Hepatocyte (in vitro differentiated cells): ENCODE results near the gene TTC38. TPM values are rescaled to one million over a fixed set of nuclear protein-coding genes. Genes with fewer than 3 reads are reported as not detected.

ENCODE experiments used
- DNase-seq: peaks from one replicate; pipeline ENCODE4 v3.0.0-alpha.2; 2016; ENCODE audit warnings: low spot score
- H2AFZ ChIP-seq: fragments of 200-600 bp; sonication (generic); 2 replicates; pipeline ENCODE4 v1.6.0; 2016; ENCODE audit warnings: antibody characterized with exemption, mild to moderate bottlenecking
- H3K27ac ChIP-seq: fragments of 200-600 bp; sonication (generic); 2 replicates; pipeline ENCODE4 v1.5.1; 2016; ENCODE audit warnings: mild to moderate bottlenecking
- H3K27me3 ChIP-seq: fragments of 200-600 bp; sonication (generic); 2 replicates; pipeline ENCODE4 v1.6.1; 2016
- H3K36me3 ChIP-seq: fragments of 200-600 bp; sonication (generic); replicated peaks from 2 replicates; pipeline ENCODE4 v1.5.1; 2016; ENCODE audit warnings: low read depth; ENCODE audit not compliant: insufficient read depth
- H3K4me1 ChIP-seq: fragments of 200-600 bp; sonication (generic); 2 replicates; pipeline ENCODE4 v1.5.1; 2016; ENCODE audit warnings: mild to moderate bottlenecking, moderate library complexity; ENCODE audit not compliant: insufficient read depth
- H3K4me2 ChIP-seq: fragments of 200-600 bp; sonication (generic); 2 replicates; pipeline ENCODE4 v1.6.0; 2016
- H3K4me3 ChIP-seq: fragments of 200-600 bp; sonication (generic); 2 replicates; pipeline ENCODE4 v1.5.1; 2016; ENCODE audit warnings: mild to moderate bottlenecking
- H3K79me2 ChIP-seq: fragments of 200-600 bp; sonication (generic); 2 replicates; pipeline ENCODE4 v1.6.0; 2017; ENCODE audit warnings: mild to moderate bottlenecking
- H3K9me2 ChIP-seq: fragments of 200-600 bp; sonication (generic); replicated peaks from 2 replicates; pipeline ENCODE4 v1.6.0; 2017; ENCODE audit warnings: mild to moderate bottlenecking; ENCODE audit not compliant: insufficient read depth
- H3K9me3 ChIP-seq: fragments of 200-600 bp; sonication (generic); 2 replicates; pipeline ENCODE4 v1.5.1; 2016; ENCODE audit warnings: low read depth, mild to moderate bottlenecking
- H4K20me1 ChIP-seq: fragments of 200-600 bp; sonication (generic); 2 replicates; pipeline ENCODE4 v1.6.0; 2016; ENCODE audit warnings: mild to moderate bottlenecking; ENCODE audit not compliant: insufficient read depth, poor library complexity, severe bottlenecking
- CTCF ChIP-seq: fragments of 200-600 bp; sonication (generic); IDR thresholded peaks from 2 replicates; pipeline ENCODE4 v1.5.1; 2016; ENCODE audit warnings: antibody characterized with exemption, mild to moderate bottlenecking; ENCODE audit not compliant: poor library complexity
- EZH2 ChIP-seq: fragments of 200-600 bp; sonication (generic); IDR thresholded peaks from 2 replicates; pipeline ENCODE4 v1.6.1; 2016; ENCODE audit warnings: antibody characterized with exemption, mild to moderate bottlenecking, borderline replicate concordance
- EZH2phosphoT487 ChIP-seq: fragments of 200-600 bp; sonication (generic); IDR thresholded peaks from one replicate; pipeline ENCODE4 v1.6.1; 2018; ENCODE audit warnings: antibody characterized with exemption, mild to moderate bottlenecking, low read depth, moderate library complexity; ENCODE audit not compliant: unreplicated experiment, severe bottlenecking
- WGBS: methylation state at CpG from one replicate; pipeline ENCODE4 v1.1.6; 2016; ENCODE audit warnings: low lambda C conversion rate; ENCODE audit errors: missing lambda C conversion rate; 5-methylcytosine and 5-hydroxymethylcytosine counted together
- polyA plus RNA-seq: library from polyadenylated mRNA; unstranded; fragments of >200 nt; fragmentation: Nextera tagmentation; extraction: Ambion mirVana; gene quantifications from 2 replicates; pipeline ENCODE4 v1.2.1, GENCODE V29; 2016
- total RNA-seq: library from RNA; depleted of rRNA; stranded (reverse); fragments of >200 nt; gene quantifications from 2 replicates; pipeline ENCODE4 v1.2.3, GENCODE V29; 2014

The TTC38 gene
- total and polyA plus RNA-seq, 2 experiments from 2014 or later: 48.3 to 85.8 TPM

- H3K4me3 ChIP-seq: peak within 1 kb of the TSS; percentile 51
- H3K9me2 ChIP-seq: no peaks in the 10 kb centered on the region
- H3K9me3 ChIP-seq: no peaks in the 10 kb centered on the region
- H3K27ac ChIP-seq: peak within 1 kb of the TSS; percentile 99
- H3K4me1 ChIP-seq: peaks cover 8% of the 10 kb centered on the region
- no peaks in the 10 kb centered on the region for H3K36me3 ChIP-seq
- peaks cover 6% of the 10 kb centered on the region for H4K20me1 ChIP-seq
- peak; percentile 93 for DNase-seq
- H3K27me3 ChIP-seq: no peaks in the 10 kb centered on the region
- peak within 1 kb of the TSS; percentile 86 for H3K4me2 ChIP-seq
- TF ChIP-seq EZH2: no peak
- peak within 1 kb of the TSS; percentile 92 for H2AFZ ChIP-seq
- WGBS: under 1% methylated on average over 77 of the region's 93 CpGs
- peaks cover 46% of the 10 kb centered on the region for H3K79me2 ChIP-seq
These were observed 67.7 kb downstream of the TTC38 start, which contains the start of gene TRMU for GRCh38 chr22:46335201-46336118. Gene TRMU (plus strand): TSS chr22:46335714. CDS start chr22:46335765, 51 bp downstream.

GRCh38 chr22:46336119-46337078, 68.6 kb downstream of the TTC38 start:
- 12% methylated on average over 42 of the region's 42 CpGs for WGBS
- peak overlapping the region; percentile 92 for H2AFZ ChIP-seq
- peak overlapping the region; percentile 99 for H3K27ac ChIP-seq

GRCh38 chr22:46337870-46338269, 70.1 kb downstream of the TTC38 start:
- H3K27ac ChIP-seq: no peak overlapping the region
- H3K9me2 ChIP-seq: no peaks in the 10 kb centered on the region
- H3K9me3 ChIP-seq: no peaks in the 10 kb centered on the region
- no peak overlapping the region for H3K4me2 ChIP-seq
- H3K27me3 ChIP-seq: no peaks in the 10 kb centered on the region
- no peak for DNase-seq
- no peak overlapping the region for H2AFZ ChIP-seq
- WGBS: 90% methylated on average over 9 of the region's 9 CpGs
- peaks cover 8% of the 10 kb centered on the region for H3K4me1 ChIP-seq
- no peaks in the 10 kb centered on the region for H3K36me3 ChIP-seq
- no peak overlapping the region for H3K4me3 ChIP-seq
- H4K20me1 ChIP-seq: peaks cover 6% of the 10 kb centered on the region
- TF ChIP-seq EZH2phosphoT487: no peak
- TF ChIP-seq EZH2: no peak
- no peak for TF ChIP-seq CTCF
- peaks cover 46% of the 10 kb centered on the region for H3K79me2 ChIP-seq

More at GRCh38 chr22:46336119-46337078, 68.6 kb downstream of the TTC38 start:
- TF ChIP-seq EZH2 (no peak), EZH2phosphoT487 (no peak), CTCF (no peak)
- Histone ChIP-seq H4K20me1 (peaks cover 6% of the 10 kb centered on the region), H3K9me3 (no peaks in the 10 kb centered on the region), H3K27me3 (no peaks in the 10 kb centered on the region), H3K9me2 (no peaks in the 10 kb centered on the region), H3K4me1 (peaks cover 8% of the 10 kb centered on the region), H3K79me2 (peaks cover 46% of the 10 kb centered on the region), H3K4me3 (peak overlapping the region; percentile 51), H3K36me3 (no peaks in the 10 kb centered on the region), H3K4me2 (peak overlapping the region; percentile 86)
- DNase-seq: peak; percentile 45
